T1000 (cell line): ENCODE data around the gene TMTC2.

Experiments used
- DNase-seq: peaks from one replicate; lab custom pipeline; 2025; ENCODE audit warnings: mixed read lengths; lab: John Stamatoyannopoulos, UW

The TMTC2 gene

DNA sequence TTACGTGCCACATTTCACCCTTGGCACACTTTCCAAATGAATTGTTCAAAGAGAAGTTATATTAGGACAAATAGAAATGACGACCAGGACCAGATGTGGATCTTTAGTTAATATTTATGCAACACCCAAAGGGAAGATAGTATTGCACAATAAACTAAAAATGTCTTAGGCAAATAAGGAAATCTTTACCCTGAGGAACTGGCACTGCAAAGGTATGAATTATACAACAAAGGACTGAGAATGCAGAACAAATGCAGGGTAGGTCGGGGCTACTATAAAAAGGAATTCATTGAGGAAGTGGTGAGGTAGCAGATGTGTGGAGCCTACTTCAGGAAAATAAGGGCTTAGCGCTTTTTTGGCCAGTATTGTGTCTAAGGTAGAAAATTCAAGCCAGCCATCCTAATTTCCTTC, 3.9 kb upstream of the TMTC2 start:
- DNase-seq = no peak

- DNase-seq = peak; percentile 84
Observed at GRCh38 chr12:82685790-82686167, 927 bp upstream of the TMTC2 start.

DNA sequence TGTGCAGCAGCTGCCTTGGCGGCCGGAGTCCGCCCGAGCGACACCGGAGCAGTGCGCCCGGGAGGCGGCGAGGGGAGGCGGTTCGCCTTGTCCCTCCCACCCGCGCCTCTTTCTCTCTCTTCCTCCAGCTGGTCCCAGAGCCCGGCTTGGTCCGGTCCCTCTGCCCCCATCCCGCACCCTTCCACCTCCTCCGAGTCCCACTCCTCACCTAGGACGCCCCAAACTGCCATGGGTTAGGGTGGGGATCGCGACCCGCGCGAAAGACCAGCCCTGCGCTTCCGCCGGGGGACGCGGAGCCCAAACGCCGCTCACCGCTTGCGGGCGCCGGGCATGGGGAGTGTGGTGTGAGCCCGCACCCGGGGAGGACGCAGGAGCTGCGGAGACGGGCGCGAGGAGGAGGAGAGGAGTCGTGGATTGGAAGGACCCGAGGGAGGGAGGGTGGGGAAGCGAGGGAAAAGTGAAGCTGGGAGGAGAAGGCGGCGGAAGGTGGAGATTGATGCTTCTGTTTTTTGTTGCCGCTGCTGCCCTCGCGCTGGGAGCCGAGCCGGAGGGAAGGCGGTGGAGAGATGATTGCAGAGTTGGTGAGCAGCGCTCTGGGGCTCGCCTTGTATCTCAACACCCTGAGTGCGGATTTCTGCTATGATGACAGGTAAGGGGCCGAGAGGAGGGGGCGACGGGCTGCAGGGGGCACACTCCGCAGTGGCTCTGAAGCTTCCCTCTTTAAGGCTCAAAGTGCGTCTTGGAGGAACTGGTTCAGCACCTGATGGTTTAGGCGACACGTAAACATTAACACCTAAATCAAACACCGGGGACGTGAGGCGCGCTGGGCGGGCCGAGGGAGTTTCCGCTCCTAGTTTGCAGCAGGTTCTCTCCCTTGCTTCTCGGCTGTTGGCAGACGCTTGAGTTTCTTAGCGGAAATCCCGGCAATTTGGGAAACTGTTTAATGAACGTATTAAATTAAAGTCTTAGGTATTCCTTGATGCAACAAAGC, 610 bp downstream of the TMTC2 start:
- DNase-seq = peak; percentile 42

- no peak for DNase-seq
Observed at GRCh38 chr12:82688035-82688501, 1.4 kb downstream of the TMTC2 start.

- DNase-seq = no peak
Observed at GRCh38 chr12:82688596-82688995, 1.9 kb downstream of the TMTC2 start.

DNA sequence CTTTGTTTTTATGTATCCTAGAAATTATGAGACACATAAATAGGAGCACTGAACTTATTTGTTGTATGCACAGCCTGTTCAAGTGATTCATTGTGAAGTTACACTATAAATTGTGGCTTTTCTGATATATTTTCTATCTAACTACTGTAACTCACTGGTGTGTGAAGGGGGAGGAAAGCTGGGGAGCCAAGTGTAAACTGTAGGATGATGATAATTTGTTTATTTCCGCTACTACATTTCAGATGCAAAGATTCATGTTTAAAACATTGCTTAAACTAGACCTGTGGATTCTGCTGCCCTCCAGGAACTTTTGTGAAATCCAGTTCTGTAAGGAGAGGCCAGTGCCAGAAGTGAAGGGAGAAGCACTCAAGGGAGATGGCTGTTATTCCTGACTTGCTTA, 3.3 kb downstream of the TMTC2 start:
- no peak for DNase-seq

DNA sequence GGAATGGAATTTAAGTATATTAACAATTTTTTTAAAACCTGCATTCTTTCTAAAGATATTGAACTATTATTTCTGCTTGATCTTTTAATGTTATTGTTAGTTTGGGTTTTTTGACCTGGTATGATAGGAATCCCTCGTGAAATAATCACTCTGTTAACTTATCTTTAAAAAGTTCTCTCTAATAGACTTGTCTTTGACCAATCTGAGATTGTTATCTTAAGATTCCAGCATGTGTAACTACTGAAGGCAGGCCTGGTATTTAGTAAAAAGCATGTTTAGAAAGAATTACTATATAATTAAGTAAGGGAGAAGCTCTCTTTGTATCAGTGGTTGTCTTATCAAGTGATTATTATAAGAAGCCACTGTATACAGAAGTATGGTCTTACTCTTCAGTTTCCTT, 4.8 kb downstream of the TMTC2 start:
- no peak for DNase-seq

- DNase-seq = no peak
Observed at GRCh38 chr12:82694276-82694675, 7.6 kb downstream of the TMTC2 start.

- DNase-seq = no peak
Observed at GRCh38 chr12:82694970-82695369, 8.3 kb downstream of the TMTC2 start.

DNA sequence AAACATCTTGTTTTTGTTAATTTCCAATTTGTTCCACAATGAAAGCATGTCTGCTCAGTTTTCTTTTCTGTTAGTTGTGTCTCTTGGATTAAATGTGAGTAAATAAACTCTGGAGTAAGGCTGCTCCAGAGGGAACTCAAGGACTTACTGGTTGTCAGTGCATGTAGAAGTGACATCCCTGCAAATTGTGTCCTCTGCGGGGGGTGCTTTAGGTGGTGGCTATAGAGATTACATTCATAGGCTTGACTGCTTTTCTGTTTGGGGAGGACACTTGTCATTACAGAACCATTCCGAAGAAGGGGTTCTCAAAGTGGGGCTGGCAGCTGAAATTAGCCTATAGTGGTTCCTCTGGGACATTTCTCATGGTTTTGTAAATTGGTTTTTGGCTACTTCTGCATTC, 8.8 kb downstream of the TMTC2 start:
- no peak for DNase-seq

DNA sequence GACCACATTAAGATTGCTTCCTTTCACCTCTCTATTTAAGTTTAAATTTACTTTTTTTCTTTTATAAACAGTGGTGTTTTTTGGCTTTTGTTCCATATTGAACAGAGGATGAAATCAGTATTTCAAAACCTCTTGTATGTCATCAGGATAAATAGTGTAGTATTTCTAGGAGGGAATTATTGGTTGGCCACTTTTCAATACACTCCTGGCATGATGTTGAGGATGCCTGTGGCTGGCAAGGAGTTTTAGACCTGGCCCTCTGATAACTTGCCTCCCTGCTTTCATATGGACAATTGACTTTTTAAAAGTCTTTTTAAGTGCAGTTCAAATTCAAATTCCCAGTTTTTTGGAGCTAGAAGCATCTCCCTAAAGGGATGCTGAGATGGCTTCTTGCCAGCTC, 9.8 kb downstream of the TMTC2 start:
- DNase-seq = no peak

DNA sequence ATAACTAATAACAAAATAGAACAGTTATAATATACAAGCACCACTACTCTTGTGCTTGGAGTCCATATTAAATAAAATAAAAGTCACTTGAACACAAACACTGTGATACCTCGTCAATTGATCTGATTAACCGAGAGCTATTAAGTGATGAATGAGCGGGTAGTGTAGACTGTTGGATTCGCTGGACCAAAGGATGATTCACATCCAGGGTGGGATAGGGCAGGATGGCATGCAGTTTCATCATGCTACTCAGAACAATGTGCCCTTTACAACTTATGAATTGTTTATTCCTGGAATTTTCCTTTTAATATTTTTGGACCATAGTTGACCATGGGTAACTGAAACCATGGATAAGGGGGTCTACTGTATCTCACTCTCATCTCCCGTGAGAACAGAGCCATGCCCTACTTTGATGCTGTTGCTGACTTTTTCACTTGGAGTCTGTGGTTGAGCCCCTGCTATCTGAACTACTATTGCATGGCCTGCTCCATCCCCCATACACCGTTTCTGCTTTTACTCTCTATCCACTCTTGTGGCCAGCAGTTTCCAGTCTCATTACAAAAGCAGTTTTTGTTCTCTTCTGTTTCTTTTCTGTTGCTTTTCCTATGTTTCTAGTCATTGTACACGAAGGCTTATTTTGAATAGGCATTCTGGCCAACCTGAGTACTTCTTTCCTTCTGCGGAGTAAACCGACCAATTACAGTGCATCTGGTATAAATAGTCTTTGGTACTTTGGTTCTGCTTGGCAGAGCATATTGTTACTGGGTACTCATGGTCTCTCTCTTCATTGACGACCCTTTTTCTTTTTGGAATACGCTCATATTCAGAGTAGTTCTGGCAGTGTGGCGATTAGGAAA, 12.2 kb downstream of the TMTC2 start:
- DNase-seq = no peak

GRCh38 chr12:82705774-82706173, 19.1 kb downstream of the TMTC2 start:
- DNase-seq = no peak

GRCh38 chr12:82708061-82708879, 21.6 kb downstream of the TMTC2 start:
- no peak for DNase-seq

GRCh38 chr12:82709794-82710355, 23.2 kb downstream of the TMTC2 start:
- no peak for DNase-seq

- no peak for DNase-seq
Observed at GRCh38 chr12:82710741-82711140, 24.0 kb downstream of the TMTC2 start.

GRCh38 chr12:82714427-82714826, 27.7 kb downstream of the TMTC2 start:
- no peak for DNase-seq

DNA sequence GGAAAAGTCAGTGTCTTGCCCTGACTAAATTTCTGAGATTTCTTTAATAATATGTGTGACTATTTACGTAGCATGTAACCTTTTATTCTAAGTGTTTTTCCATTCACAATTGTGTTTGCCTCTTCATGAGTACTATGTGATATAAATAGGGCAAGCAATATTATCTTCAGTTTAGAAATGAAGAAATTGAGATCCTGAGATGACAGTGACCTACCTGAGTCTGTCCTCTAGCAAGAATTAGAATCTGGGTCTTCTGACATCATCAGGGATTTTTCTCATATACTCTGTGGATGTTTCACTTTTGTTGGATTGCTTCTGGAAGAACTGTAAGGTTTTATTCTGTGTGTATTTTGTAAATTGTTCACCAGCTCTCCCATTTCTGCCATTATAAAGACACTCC, 35.0 kb downstream of the TMTC2 start:
- DNase-seq = no peak

DNA sequence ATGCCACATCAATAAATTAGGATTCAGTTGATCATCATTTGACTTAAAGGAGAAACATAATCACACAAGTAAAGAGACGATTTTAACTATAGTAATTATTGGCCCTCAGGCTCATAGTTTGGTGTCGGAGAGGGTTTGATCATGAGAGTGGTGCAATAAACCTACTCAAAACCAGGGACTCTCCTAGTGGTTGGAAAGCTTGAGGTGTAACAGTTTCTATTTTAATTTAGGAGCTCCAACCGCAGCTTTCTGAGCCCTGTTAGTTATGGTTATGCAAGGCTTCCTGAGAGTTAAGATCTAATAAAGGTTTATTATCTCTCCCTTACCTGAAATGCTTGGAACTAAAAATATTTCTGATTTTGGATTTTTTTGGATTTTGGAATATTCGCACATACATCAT, 36.4 kb downstream of the TMTC2 start:
- DNase-seq = no peak

DNA sequence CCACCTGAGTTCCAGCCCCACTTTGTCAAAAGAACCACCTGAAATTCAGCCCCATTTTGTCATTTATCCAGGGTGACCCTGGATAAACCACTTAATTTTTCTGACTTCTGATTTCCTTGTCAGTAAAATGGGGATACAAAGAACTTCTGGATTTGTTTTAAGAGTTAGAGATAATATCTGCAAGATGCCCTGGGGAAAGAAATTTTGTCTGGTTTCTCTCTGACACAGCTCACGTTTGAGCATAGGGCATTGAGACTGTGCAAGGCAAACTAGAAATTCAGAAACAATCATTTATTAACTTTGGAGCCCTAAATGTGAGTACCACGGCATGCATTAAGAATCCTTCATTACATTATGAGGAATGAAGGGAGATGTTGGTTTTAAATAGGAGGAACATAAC, 37.2 kb downstream of the TMTC2 start:
- no peak for DNase-seq

DNA sequence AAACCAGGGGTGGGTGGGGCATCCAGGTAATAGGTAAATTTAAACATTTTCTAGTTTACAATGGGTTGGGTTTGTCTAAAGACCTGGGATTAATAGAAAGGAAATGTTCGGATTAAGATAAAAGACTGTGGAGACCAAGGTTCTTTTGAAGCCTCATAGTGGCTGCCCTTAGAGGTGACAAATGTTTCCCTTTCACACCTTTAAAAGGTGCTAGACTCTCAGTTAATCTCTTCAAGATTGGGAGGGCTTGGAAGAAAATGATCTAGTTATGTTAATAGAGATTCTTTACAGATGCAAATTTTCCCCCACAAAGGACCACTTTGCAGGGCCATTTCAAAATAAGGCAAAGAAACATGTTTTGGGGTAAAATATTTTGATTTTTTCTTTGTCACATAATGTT, 39.0 kb downstream of the TMTC2 start:
- no peak for DNase-seq

GRCh38 chr12:82727886-82728285, 41.2 kb downstream of the TMTC2 start:
- DNase-seq = no peak
